Heart left ventricle (tissue), 16 donors: ENCODE results near the gene KRT39. TPM values are rescaled to one million over a fixed set of nuclear protein-coding genes. Genes with fewer than 3 reads are reported as not detected.
"Not testable (repeated sequence)": the region's sequence is repeated elsewhere in the genome, so short reads cannot be mapped to it uniquely, and the experiment has no call there.

ENCODE experiments used
- ATAC-seq, 4 donors: fragments of 200-7000 bp; cut with Tn5 transposase; one replicate each; pipeline ENCODE4 v1.9.1; 2020 to 2022; ENCODE audit warnings: moderate library complexity in 4 of 4, mild to moderate bottlenecking in 3 of 4, moderate number of reproducible peaks in 1 of 4
- DNase-seq, 5 donors: peaks; one replicate each; pipeline ENCODE4 v3.0.0-alpha.2; 2020
- H3K27ac ChIP-seq, 12 donors: fragments of 200-600 bp; sonication (generic) in 4 of 12; one replicate each; pipeline versions ENCODE4 v1.5.0 to v1.8.0; 2016 to 2022; ENCODE audit warnings: mild to moderate bottlenecking in 2 of 12
- H3K27me3 ChIP-seq, 9 donors: fragments of 200-600 bp; sonication (generic) in 2 of 9; one replicate each; pipeline versions ENCODE4 v1.5.1 to v1.8.0; 2016 to 2022; ENCODE audit warnings: mild to moderate bottlenecking in 3 of 9
- H3K36me3 ChIP-seq, 9 donors: fragments of 200-600 bp; sonication (generic) in 2 of 9; one replicate each; pipeline versions ENCODE4 v1.5.0 to v1.8.0; 2018 to 2022; ENCODE audit warnings: mild to moderate bottlenecking in 2 of 9
- H3K4me1 ChIP-seq, 12 donors: fragments of 200-600 bp; sonication (generic) in 4 of 12; one replicate each; pipeline versions ENCODE4 v1.5.0 to v1.8.0; 2016 to 2022; ENCODE audit warnings: mild to moderate bottlenecking in 3 of 12
- H3K4me3 ChIP-seq, 12 donors: fragments of 200-600 bp; sonication (generic) in 4 of 12; one replicate each; pipeline versions ENCODE4 v1.5.0 to v1.8.0; 2017 to 2022; ENCODE audit warnings: mild to moderate bottlenecking in 9 of 12, moderate library complexity in 4 of 12
- H3K9me3 ChIP-seq, 12 donors: fragments of 200-600 bp; sonication (generic) in 4 of 12; one replicate each; pipeline versions ENCODE4 v1.5.0 to v1.8.0; 2016 to 2022; ENCODE audit warnings: mild to moderate bottlenecking in 1 of 12
- CTCF ChIP-seq, 12 donors: fragments of 200-600 bp; sonication (generic) in 4 of 12; IDR thresholded peaks; one replicate each; pipeline versions ENCODE4 v1.5.0 to v1.8.0; 2018 to 2022; ENCODE audit warnings: antibody characterized with exemption in 12 of 12, mild to moderate bottlenecking in 5 of 12
- POLR2A ChIP-seq, 2 donors: fragments of 450-650 bp; IDR thresholded peaks; one replicate each; pipeline ENCODE4 v1.6.1; 2017; ENCODE audit warnings: antibody characterized with exemption in 2 of 2, mild to moderate bottlenecking in 2 of 2, moderate library complexity in 2 of 2
- WGBS, 4 donors: extraction: QIAGEN DNeasy Blood & Tissue Kit in 2 of 4; methylation state at CpG; one replicate each; pipeline versions ENCODE4 v1.1.5 to v1.1.7; 2013 to 2018; 5-methylcytosine and 5-hydroxymethylcytosine counted together
- intact Hi-C, 10 donors: fragments of 100-400 bp; cut with DNase I; formaldehyde crosslinking; loops; one replicate each; pipeline versions ENCODE4 v1.11.1 to v1.14.2; 2022
- polyA plus RNA-seq, 2 donors: library from polyadenylated mRNA; stranded (reverse); fragments of 200-250 nt; gene quantifications; one replicate each; pipeline ENCODE4 v1.2.3, GENCODE V29; 2013
- total RNA-seq, 9 donors: library from RNA; depleted of rRNA in 2 of 9; stranded (reverse); fragments of >200 nt in 2 of 9; fragmentation: NEBNext Ultra II Directional in 3 of 9; extraction: Animal tissue kit (Norgen Biotek cat#: 25700) in 3 of 9; gene quantifications; one replicate each; pipeline versions ENCODE4 v1.1.0 to v1.2.4, GENCODE V29; 2016 to 2023
- donor health status: ischemic (EF 13 %, LVEDD 7.1; RV severe dilation, severe dysfunction).
- donor health status: healthy with polysubstance abuse.
- donor health status: DM: no; HTN: yes; CAD: no.
- donor health status: DM: no; HTN: no; CAD: no.
- donor health status: ischemic (EF 25% LVEDD 6.9; RV normal size, moderate dysfunction).
- donor health status: ischemic (EF 25% LVEDD 5.7; RV mildly dilated, moderate dysfunction).
- donor health status: healthy.
- donor health status: DM: yes; HTN: yes; CAD: no.
- donor health status: ischemic (EF 35%, LVEDD 5.7; RV mildly dilated, moderate dysfunction).
- donor health status: nonischemic (EF 11% LVEDD 7.7; RV severe dilation, severe dysfunction).
- donor health status: DM: yes; HTN: yes; CAD: no.
- donor health status: PGD.
- donor health status: ischemic (EF 29% LVEDD 5.4; RV normal size, mild dysfunction).
- donor health status: nonischemic (EF 23%, LVEDD 6.1; RV moderate dilation, normal function).

KRT39 gene
- total and polyA plus RNA-seq, 11 donors, result not detected

DNA sequence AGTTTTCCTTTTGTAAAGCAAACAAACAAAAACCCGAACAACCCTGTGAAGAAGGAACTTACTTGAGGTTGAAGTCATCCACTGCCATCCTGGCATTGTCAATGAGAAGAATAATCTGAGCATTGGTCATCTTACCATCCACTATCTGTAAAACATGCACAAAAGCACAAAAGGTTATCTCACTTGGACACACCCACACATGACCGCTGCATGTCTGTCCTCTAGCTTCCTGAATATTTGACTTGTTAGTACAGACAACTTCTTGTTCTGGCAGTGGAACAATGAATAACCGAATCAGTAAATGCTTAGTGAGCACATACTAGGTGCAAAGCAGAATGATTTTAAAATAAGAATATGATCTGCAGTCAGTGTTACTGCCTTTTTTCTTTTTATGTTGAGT is 35.4 kb downstream of the KRT39 start:
- Histone ChIP-seq H3K4me1 (no peaks in the 10 kb centered on the region), H3K27me3 (peaks cover 0 to 12% (median 3%) of the 10 kb centered on the region in 9 donors), H3K27ac (no peak overlapping the region), H3K4me3 (no peak overlapping the region), H3K9me3 (no peaks in the 10 kb centered on the region), H3K36me3 (no peaks in the 10 kb centered on the region)
- ATAC-seq, result no peak
- intact Hi-C loops, result no loop called here
- 52 to 70% (median 64%) methylated on average over 3 of the region's 3 CpGs for WGBS, 4 donors
- no peak for DNase-seq
- no peak for TF ChIP-seq CTCF (IDR thresholded peaks at IDR 0.05)

GRCh38 chr17:40926341-40926740 is 40.4 kb downstream of the KRT39 start:
- no peak for TF ChIP-seq CTCF (IDR thresholded peaks at IDR 0.05)
- TF ChIP-seq POLR2A (IDR thresholded peaks at IDR 0.05), result no peak
- H3K27ac ChIP-seq, result no peak overlapping the region
- no peak overlapping the region for H3K4me3 ChIP-seq
- intact Hi-C loops, result no loop called here
- DNase-seq (no peak), ATAC-seq (no peak)
- H3K9me3 ChIP-seq, result no peaks in the 10 kb centered on the region
- peaks cover 0 to 14% (median 0%) of the 10 kb centered on the region in 12 donors for H3K4me1 ChIP-seq
- H3K36me3 ChIP-seq, result no peaks in the 10 kb centered on the region
- WGBS, 4 donors, result 76 to 79% (median 77%) methylated on average over 8 of the region's 8 CpGs
- peaks cover 0 to 17% (median 0%) of the 10 kb centered on the region in 9 donors for H3K27me3 ChIP-seq

DNA sequence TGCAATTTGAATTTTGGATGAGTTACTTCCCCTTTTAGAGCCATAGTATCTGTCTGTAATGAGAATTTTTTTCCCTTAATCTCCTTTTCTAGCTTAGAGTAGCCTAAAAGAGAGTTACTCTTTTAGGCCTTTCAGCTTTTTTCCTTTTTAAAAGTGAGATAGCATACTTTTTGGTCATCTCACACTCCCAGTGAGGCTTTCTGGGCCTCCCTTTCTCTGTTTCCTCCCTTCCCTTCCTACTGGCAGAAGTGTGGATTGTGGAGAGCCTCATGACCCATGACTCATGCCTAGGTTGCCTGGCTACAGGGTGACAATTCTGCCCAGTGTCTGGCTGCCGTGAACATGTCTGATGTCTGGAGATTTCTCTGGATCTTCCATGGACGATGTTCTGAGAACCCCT is 44.5 kb downstream of the KRT39 start:
- intact Hi-C loops, result no loop called here
- peak in 3 of 4 donors; percentile 55 to 70 (median 64) for ATAC-seq
- Histone ChIP-seq H3K4me3 (no peak overlapping the region), H3K36me3 (no peaks in the 10 kb centered on the region), H3K4me1 (peaks cover 0 to 14% (median 0%) of the 10 kb centered on the region in 12 donors), H3K9me3 (no peaks in the 10 kb centered on the region), H3K27me3 (peaks cover 0 to 17% (median 0%) of the 10 kb centered on the region in 9 donors), H3K27ac (peak overlapping the region in 1 of 12 donors; percentile 62)
- WGBS, 4 donors, result 43 to 68% (median 48%) methylated on average over 2 of the region's 2 CpGs
- peak in 3 of 5 donors; percentile 13 to 32 (median 26) for DNase-seq
- TF ChIP-seq CTCF (IDR thresholded peaks at IDR 0.05) (no peak), POLR2A (IDR thresholded peaks at IDR 0.05) (no peak)

- DNase-seq (no peak), ATAC-seq (no peak)
- Histone ChIP-seq H3K9me3 (no peaks in the 10 kb centered on the region), H3K27ac (no peak overlapping the region), H3K4me3 (no peak overlapping the region), H3K4me1 (peaks cover 0 to 14% (median 0%) of the 10 kb centered on the region in 12 donors), H3K27me3 (peaks cover 0 to 9% (median 0%) of the 10 kb centered on the region in 9 donors), H3K36me3 (no peaks in the 10 kb centered on the region)
- 50 to 73% (median 60%) methylated on average over 2 of the region's 2 CpGs for WGBS, 4 donors
- no peak for TF ChIP-seq POLR2A (IDR thresholded peaks at IDR 0.05)
- TF ChIP-seq CTCF (IDR thresholded peaks at IDR 0.05), result no peak
- intact Hi-C loops, result no loop called here
These were observed 45.7 kb downstream of the KRT39 start for GRCh38 chr17:40921026-40921425.

- intact Hi-C loops, result loop anchor here in 1 of 10 donors (10.0 kb wide), 1 partner anchor 728 kb away; no protein-coding TSS in a partner anchor
- H3K4me3 ChIP-seq, DNase-seq, H3K36me3 ChIP-seq, ATAC-seq, H3K9me3 ChIP-seq, H3K27ac ChIP-seq, H3K27me3 ChIP-seq: not testable (repeated sequence)
- H3K4me1 ChIP-seq, result peaks cover 0 to 13% (median 0%) of the 10 kb centered on the region in 12 donors
- 90 to 96% (median 94%) methylated on average over 2 of the region's 2 CpGs for WGBS, 4 donors
These were observed 49.6 kb downstream of the KRT39 start for GRCh38 chr17:40917116-40917515.
